HepG2 (cell line): ENCODE results near the gene TATDN3. TPM values are rescaled to one million over a fixed set of nuclear protein-coding genes. Genes with fewer than 3 reads are reported as not detected.

Experiments used
- HNRNPUL1 ChIP-seq: fragments of 200-400 bp; formaldehyde crosslinking; IDR thresholded peaks from 2 replicates; pipeline ENCODE4 v1.6.1; 2017; ENCODE audit warnings: low read depth, mild to moderate bottlenecking, low read length, moderate library complexity
- HOXA3 ChIP-seq: sonication (generic); formaldehyde crosslinking; IDR thresholded peaks from 2 replicates; pipeline ENCODE4 v1.5.0; 2020; ENCODE audit warnings: missing genetic modification reagents
- ISL2 ChIP-seq: sonication (generic); formaldehyde crosslinking; IDR thresholded peaks from 2 replicates; pipeline ENCODE4 v1.5.0; 2020; ENCODE audit warnings: missing genetic modification reagents
- KLF11 ChIP-seq: IDR thresholded peaks from 2 replicates; pipeline ENCODE4 v1.6.1; 2016; ENCODE audit warnings: missing compliant biosample characterization
- NR1H2 ChIP-seq: sonication (generic); formaldehyde crosslinking; IDR thresholded peaks from 2 replicates; pipeline ENCODE4 v1.8.1; 2022; ENCODE audit warnings: low read depth, missing genetic modification reagents, borderline replicate concordance
- RBAK ChIP-seq: sonication (generic); formaldehyde crosslinking; IDR thresholded peaks from 2 replicates; pipeline ENCODE4 v1.5.1; 2020; ENCODE audit warnings: mild to moderate bottlenecking, missing genetic modification reagents
- SALL1 ChIP-seq: sonication (generic); formaldehyde crosslinking; IDR thresholded peaks from 2 replicates; pipeline ENCODE4 v1.8.0; 2022; ENCODE audit warnings: mild to moderate bottlenecking, missing genetic modification reagents
- ZBTB7A ChIP-seq: sonication (generic); formaldehyde crosslinking; IDR thresholded peaks from 2 replicates; pipeline ENCODE4 v1.8.0; 2022; ENCODE audit warnings: mild to moderate bottlenecking, missing genetic modification reagents
- ZMAT3 ChIP-seq: sonication (generic); formaldehyde crosslinking; conservative IDR thresholded peaks from 2 replicates; pipeline ENCODE4 v1.7.0; 2021; ENCODE audit warnings: missing genetic modification reagents
- ZMYM4 ChIP-seq: sonication (generic); formaldehyde crosslinking; IDR thresholded peaks from 2 replicates; pipeline ENCODE4 v1.8.1; 2023; ENCODE audit warnings: mild to moderate bottlenecking, missing genetic modification reagents
- ZNF207 ChIP-seq: fragments of 450-650 bp; IDR thresholded peaks from 2 replicates; pipeline ENCODE4 v1.6.1; 2016; ENCODE audit warnings: antibody characterized with exemption, borderline replicate concordance
- ZNF274 ChIP-seq: sonication (generic); formaldehyde crosslinking; IDR thresholded peaks from 2 replicates; pipeline ENCODE4 v1.5.1; 2020; ENCODE audit warnings: mild to moderate bottlenecking, missing genetic modification reagents
- ZNF607 ChIP-seq: sonication (generic); formaldehyde crosslinking; IDR thresholded peaks from 2 replicates; pipeline ENCODE4 v1.5.1; 2020; ENCODE audit warnings: missing genetic modification reagents, mild to moderate bottlenecking, borderline replicate concordance
- ZNF766 ChIP-seq: sonication (generic); formaldehyde crosslinking; IDR thresholded peaks from 2 replicates; pipeline ENCODE4 v1.5.0; 2020; ENCODE audit warnings: missing genetic modification reagents, borderline replicate concordance
- polyA plus RNA-seq, 8 experiments: library from polyadenylated mRNA; depleted of rRNA in 3 of 8; stranded (reverse) in 7 of 8; unstranded in 1 of 8; fragments of >200 nt; fragmentation: Illumina TruSeq in 4 of 8; extraction: Trizol in 4 of 8; gene quantifications; 2 replicates each; pipeline versions ENCODE4 v1.2.1 to v1.2.3, GENCODE V29; 2011 to 2016; ENCODE audit warnings: low read depth in 4 of 8, missing spikeins in 1 of 8, mixed read lengths in 1 of 8; ENCODE audit not compliant: insufficient read depth in 1 of 8
- total RNA-seq, 5 experiments: library from RNA; depleted of rRNA; stranded (reverse); fragments of >200 nt; fragmentation: Illumina TruSeq; extraction: Trizol; gene quantifications; 2 replicates each; pipeline ENCODE4 v1.2.3, GENCODE V29; 2016; ENCODE audit warnings: low read depth in 1 of 5
- TF ChIP-seq, protein P1 (sequence below): sonication (generic); IDR thresholded peaks from 2 replicates; pipeline ENCODE4 v1.6.1; 2016; ENCODE audit warnings: low read depth, borderline replicate concordance
- TF ChIP-seq, protein P2 (sequence below): IDR thresholded peaks from 2 replicates; pipeline ENCODE4 v1.6.1; 2016

TATDN3 gene
- total and polyA plus RNA-seq, 2 of the 13 experiments (the other 11 are each of a cell fraction or from before 2014, with no cell fraction given): 7.3 to 8.6 TPM

DNA sequence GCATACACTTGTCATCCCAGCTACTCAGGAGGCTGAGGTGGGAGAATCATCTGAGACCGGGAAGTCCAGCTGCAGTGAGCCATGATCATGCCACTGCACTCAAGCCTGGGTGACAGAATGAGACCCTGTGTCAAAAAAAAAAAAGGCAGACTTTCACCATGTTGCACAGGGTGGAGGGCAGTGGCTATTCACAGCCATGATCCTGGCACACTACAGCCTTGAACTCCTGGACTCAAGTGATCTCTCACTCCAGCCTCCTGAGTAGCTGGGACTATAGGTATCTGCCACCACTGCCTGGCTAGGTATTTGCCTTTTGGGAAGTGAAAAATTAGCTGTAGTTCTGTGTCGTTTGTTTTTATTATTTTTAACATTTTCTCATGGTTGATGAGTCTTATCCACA, 36.7 kb downstream of the TATDN3 start (continued):
- TF ChIP-seq KLF11 (no peak), HNRNPUL1 (no peak), ZNF607 (CRISPR knock-in tag) (0 out of 2 replicates have a peak, but pooled peaks have one; percentile 12), SALL1 (CRISPR knock-in tag) (peak; percentile 8; the same call in 1 of the 2 replicates), NR1H2 (CRISPR knock-in tag) (no peak), ZNF207 (no peak), ISL2 (CRISPR knock-in tag) (0 out of 2 replicates have a peak, but pooled peaks have one; percentile 17), RBAK (no peak), ZNF766 (CRISPR knock-in tag) (no peak), HOXA3 (CRISPR knock-in tag) (peak; percentile 43; the same call in 1 of the 2 replicates), ZMAT3 (0 out of 2 replicates have a peak, but pooled peaks have one; percentile 41), ZNF274 (CRISPR knock-in tag) (no peak), ZMYM4 (CRISPR knock-in tag) (no peak), ZBTB7A (CRISPR knock-in tag) (no peak)
- TF ChIP-seq, protein P1, sequence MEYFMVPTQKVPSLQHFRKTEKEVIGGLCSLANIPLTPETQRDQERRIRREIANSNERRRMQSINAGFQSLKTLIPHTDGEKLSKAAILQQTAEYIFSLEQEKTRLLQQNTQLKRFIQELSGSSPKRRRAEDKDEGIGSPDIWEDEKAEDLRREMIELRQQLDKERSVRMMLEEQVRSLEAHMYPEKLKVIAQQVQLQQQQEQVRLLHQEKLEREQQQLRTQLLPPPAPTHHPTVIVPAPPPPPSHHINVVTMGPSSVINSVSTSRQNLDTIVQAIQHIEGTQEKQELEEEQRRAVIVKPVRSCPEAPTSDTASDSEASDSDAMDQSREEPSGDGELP: 0 out of 2 replicates have a peak, but pooled peaks have one; percentile 0
- TF ChIP-seq, protein P2, sequence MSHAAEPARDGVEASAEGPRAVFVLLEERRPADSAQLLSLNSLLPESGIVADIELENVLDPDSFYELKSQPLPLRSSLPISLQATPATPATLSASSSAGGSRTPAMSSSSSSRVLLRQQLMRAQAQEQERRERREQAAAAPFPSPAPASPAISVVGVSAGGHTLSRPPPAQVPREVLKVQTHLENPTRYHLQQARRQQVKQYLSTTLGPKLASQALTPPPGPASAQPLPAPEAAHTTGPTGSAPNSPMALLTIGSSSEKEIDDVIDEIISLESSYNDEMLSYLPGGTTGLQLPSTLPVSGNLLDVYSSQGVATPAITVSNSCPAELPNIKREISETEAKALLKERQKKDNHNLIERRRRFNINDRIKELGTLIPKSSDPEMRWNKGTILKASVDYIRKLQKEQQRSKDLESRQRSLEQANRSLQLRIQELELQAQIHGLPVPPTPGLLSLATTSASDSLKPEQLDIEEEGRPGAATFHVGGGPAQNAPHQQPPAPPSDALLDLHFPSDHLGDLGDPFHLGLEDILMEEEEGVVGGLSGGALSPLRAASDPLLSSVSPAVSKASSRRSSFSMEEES: no peak
- TF ChIP-seq, all 625 proteins: peak for 28
